Measurements from ENCODE around the gene NLRP1.
"Not testable (repeated sequence)": the region's sequence is repeated elsewhere in the genome, so short reads cannot be mapped to it uniquely, and the experiment has no call there.

- TF ChIP-seq EZH2 (IDR thresholded peaks at IDR 0.05; ENCODE audit: insufficient read depth, poor library complexity, severe bottlenecking); EZH2phosphoT487 (IDR thresholded peaks at IDR 0.05; ENCODE audit: insufficient read depth, low read depth): not testable (repeated sequence)
These were observed 5.5 kb downstream of the NLRP1 start for GRCh38 chr17:5578768-5579167.

Data from GM23248 (cell line).